Ecto neural progenitor cell (in vitro differentiated cells): ENCODE data around the gene METTL14.

Experiments
- DNase-seq: peaks from one replicate; pipeline ENCODE4 v3.0.0-alpha.2; 2018; ENCODE audit warnings: low spot score

The METTL14 gene

DNA sequence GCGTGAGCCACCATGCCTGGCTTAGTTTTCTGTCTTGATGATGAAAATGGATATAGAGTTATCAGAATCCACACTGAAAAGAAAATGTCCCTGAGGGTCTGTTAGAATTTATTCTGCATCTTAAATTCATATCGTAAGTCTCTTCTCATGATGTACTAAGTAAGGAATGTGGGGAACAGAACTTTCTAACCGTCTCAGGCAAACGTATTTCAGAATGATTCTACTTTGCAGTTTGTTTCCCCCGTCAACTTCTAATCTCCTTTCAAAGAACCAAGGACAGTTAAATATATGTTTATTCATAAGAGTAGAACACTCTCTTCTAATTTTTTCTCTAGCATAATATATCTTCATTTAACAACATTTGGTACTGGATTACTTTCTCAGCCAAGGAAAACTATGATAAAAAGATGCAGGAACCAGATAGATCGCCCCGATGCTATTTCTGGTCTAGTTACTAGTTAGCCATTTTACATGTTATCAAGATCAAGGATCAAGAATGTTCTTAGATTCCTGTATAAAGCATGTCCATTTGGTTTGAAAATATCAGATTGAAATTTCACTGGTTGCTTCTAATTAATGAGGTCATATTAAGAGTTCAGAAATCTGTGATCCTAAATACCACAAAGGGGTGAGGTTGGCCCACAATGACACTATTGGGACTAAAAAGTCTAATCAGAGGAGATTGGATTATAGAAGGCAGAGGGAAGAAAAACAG, 49.5 kb downstream of the METTL14 start:
- no peak for DNase-seq

DNA sequence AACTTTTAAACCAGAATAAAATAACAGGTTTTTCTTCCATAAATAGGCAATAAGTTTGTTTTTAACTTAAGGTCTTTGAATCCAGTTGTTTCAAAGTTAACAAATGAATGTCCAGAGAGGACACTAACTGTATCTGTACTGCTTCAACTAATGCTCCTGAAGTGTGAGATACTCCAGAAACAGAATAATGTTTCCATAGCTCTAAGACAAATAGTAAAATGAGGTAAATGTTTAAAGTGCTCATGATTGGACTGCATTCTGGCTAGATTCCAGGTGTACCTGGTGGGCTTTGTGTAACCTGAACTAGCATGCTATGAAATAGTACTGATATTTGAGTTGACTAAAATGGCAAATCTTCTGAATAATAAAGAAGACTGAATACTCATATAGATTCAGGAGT, 51.7 kb downstream of the METTL14 start:
- DNase-seq: no peak

DNA sequence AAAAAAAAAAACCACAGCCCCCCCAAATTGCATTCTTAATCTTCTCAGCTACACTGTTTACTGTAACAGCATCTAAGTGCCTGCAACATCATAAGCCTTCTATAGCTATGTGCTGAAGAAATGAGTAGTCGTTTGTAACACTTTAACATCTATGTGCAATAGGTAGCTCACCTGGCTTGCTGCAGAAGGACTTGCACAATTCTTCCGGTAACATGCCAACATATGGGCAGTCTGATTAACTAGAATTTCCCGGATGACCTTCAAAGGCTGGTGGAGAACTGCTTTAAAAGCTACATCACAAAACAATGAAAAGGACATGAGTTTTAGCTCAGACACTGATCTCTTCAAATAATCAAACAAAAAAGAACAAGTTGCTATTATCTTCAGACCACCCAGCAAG, 52.9 kb downstream of the METTL14 start:
- DNase-seq: no peak

DNA sequence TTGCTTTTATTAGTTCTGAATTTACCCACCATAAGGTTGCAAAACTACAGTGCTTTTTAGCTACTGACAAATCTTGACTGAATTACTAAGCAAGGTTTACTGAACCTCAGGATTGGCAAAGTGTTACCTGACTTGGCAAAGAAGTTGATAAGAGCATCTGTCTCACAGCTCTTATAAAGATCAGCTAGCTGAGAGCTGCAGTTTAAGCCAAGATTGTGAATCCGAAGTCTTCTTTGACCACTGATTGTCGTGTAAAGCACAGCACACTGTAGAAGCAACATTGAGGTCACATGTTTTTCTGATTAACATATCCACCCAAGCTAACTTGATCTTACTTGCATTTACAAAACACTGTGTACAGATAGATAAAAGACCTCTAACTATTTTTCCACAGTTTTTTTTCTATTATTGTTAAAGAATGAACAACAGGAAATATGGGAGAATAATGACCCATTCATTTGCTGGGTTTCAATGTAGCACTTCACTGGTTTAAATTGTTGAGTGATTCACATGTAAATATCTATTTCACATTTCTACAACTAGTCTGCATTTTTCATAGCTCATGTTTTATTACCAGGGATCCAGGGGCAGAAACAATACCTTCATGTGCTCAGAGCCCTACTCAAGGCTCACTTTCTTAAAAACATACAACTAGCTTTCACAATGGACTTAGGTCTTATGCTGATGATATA, 54.0 kb downstream of the METTL14 start:
- no peak for DNase-seq

DNA sequence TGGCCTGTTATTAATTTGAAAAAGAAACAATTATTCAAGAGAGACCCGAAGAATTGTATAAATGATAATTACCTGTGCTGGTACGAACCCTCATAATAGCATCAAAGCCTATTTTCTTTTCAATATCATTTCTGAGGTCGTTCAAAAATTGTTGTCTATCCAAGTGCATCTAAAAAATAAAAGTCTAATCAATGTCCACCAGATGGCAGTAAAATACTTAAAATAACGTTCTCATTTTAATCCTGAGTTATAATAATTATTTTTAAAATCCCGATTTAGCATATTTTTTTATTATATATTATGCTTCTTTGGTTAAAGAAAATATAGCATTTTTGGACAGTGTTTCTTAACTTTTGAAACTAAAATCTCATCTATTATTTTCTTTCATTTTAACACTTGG, 55.7 kb downstream of the METTL14 start:
- no peak for DNase-seq

DNA sequence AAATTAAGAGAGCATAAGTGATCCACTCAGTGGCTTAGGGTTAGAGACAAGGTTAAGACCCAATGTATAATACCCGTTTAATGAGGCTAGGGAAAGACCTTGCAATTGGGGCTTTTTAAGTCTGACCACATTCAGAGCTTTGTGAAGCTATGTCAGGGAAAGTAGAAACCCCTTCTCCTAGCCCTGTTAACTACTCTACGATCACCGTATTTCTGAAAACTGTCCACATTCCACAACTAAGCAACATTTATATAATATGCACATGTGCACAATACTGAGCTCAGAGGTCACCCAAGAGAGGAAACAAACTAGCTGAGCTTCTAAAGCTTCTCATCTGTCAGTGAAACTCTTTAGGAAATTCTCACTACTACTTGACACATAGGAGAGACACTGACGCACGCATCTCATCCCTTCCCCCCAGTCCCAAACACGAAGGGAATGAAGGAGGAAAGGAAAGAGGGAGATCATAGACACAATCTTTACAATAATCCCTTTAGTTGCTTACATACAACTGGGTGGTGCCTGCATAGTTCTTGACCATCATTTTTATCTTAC, 56.2 kb downstream of the METTL14 start:
- no peak for DNase-seq

DNA sequence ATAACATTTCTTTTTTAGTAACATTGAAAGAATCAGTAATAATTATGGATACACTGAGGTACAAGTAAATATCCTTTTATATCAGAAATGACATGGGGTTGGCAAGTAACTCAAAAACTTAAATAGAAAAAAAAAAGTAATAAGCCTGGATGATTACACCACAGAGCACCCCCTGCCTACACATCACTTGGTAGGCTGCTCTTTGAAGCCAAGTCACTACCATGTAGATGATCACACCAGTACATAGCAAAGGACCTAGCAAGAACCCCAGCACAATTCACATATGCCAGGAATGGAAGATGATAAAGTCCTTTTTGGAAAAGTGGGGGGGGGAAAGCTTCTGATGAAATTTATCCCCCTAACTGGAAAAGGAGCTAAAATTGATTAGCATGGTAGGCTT, 56.9 kb downstream of the METTL14 start:
- no peak for DNase-seq

DNA sequence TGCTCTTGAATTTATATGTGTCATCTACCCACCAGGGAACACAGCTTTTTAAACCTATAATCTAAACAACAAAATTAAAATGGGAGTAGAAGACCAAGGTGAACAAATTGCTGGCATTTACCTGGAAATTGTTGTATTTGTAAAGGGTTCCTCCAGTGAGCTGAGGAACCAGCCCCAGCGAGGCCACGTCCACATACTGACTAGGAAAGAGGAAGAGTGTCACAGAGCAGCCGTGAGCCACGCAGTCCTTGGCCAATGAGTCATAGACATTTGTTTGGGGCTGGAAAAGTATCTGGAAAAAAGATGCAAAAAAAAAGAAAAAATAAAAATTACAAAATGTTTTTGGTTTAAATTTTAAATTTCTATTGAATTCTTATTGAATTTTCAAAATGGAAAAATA, 58.7 kb downstream of the METTL14 start:
- DNase-seq: no peak

DNA sequence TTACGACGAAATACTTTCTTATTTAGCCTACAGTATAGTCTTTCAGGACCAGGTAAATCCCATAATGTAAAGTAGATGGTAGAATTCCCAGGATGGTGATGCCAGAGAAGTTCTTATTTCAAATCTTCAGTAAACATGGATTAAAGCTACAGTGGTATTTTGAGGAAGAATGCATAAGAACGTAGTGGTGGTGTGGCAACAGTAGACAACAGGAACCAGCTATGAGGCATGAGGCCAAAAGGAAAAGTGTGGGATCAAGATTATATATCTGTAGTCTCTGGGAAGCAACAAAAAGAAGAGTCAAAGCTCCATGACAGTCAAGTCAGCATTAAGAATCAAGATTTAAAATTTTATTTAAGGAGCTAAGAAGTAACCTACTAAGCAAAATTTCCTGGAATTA, 60.2 kb downstream of the METTL14 start:
- no peak for DNase-seq

DNA sequence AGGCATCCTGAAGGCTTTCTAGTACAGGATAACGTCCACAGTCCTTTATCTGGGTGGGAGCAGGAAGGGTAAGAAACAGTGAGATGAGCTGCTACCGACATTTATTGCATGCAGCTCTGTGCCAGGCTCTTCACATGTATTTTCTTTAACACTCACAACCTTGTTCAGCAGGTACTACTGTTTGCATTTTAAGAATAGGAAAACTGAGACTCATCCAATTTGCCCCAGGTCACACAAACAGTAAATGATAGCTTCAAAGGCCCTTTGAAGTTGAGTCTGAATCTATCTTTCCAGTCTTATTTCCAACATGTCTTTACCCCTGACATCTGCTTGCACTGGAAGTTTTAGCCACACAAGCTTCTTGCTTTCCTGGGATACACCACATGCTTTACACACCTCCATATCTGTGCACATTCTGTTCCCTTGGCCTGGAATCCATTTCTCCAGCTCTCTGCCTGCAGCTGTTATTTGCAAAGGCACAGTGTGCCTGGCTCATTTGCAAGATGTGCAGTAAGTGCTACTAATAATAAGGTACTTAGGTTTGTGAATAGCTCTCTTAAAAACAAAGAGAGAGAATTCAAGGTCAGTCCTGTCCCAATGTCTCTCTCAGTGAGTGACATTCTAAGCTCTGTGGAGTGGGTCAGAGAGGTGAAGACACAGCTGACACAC, 61.2 kb downstream of the METTL14 start:
- no peak for DNase-seq

DNA sequence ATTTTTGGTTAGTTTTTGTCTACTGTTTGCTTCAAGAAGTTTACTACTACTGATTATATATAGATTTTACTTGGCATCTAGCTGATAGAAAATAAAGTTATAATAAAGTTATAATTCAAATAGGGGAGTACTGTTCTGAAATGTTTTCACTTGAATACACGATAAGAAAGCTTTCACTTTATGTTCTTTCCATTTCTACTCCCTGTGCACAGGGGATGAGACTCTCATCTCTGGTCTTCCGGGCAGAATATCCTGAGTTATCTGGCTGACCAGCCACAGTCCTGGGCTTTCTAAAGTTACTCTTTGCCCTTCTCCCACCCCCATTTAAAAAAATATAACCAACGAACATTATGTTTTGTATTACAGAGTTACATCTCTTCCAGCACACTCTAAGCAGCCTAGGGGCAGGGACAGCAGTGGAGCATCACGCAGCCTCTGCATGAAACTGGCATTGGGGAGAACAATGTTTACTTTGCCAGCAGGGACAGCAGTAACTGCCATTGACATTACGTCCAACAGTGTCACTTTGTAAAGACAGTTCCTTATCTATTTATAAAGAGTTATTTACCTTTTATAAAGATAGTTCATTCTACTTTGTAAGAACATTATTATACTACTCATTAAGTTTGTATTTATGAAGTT, 64.3 kb downstream of the METTL14 start:
- no peak for DNase-seq

DNA sequence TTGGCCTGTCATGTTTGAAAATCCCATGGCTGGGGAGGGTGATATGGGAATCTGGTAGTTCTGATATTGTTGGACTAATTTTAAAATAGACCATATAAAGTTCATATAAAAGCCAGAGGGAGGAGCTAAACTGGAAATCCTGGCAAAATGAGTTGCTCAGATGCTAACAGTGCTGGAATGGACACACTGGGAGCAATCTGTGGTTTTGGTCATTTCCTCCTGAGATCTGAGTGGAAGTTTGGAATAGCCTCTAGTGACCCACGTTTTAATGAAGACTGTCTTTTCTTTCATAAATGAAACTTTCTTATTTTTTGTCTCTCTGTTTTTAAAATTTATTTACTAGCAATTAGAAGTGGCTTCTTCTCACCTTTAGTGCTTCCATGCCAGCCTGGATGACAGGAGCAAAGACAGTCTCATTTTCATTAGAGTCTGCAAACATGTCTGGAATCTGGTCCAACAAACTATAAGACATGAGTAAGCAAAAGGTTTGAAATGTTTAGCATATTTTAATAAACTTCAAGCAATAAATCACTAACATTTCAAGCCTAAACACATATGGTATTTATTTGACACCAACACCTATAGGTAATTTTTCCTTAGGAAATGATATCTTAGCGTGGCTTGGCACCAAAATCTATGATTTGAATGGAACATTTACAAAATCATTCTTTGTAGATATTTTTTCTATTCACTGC, 66.6 kb downstream of the METTL14 start:
- no peak for DNase-seq

DNA sequence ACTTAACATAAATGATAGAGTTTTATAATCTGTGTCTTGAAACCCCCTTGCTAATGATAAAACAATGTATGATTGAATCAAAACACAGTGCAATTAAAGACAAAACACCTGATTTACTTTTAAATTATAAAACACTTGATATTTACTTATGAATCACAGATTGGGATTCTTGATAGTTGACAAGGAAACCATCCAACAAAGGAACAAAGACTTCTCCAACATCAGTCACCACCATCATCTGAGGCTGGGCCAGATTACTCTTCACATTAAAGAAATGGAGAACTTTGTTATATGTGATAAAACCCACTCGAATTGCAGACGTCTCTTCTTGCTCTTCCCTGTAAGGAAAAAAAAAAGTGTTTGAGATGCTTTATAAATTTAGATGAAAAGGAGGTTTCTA, 67.4 kb downstream of the METTL14 start:
- DNase-seq: no peak

DNA sequence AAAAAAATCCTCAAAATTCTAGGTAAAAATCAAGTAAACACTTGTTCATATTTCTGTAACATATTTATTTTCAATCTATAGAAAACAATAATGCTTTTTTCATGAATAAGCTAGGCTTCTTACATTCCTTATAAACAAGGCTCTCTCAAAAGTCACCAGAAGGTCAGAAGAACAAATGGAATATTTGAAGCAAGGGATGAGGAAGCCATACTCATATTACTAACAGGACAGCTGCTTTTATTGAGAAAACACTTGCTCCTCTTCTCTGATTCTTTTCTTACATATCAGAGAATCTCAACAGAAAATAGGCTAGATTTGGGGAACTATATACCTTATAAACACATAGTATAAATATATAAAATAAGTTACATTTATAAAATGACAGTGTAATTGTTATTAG, 67.9 kb downstream of the METTL14 start:
- no peak for DNase-seq

DNA sequence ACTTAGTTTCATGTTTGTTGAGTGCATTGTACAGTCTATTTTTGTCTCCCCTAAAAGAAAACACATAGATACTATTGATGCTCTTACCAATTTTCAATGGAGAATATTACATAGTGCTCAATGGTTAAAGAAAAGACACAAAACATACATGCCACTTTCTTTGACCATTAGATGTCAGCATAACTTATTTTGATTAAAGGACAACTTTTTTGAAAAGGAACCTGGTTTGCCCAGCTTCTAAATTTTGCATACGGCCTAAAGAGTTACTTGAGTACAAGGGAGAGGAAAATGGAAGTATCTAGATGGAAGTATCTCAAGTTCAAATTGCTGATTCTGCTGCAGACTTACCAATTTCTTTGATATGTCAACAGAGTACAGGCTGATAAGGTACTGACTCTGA, 68.5 kb downstream of the METTL14 start:
- no peak for DNase-seq

DNA sequence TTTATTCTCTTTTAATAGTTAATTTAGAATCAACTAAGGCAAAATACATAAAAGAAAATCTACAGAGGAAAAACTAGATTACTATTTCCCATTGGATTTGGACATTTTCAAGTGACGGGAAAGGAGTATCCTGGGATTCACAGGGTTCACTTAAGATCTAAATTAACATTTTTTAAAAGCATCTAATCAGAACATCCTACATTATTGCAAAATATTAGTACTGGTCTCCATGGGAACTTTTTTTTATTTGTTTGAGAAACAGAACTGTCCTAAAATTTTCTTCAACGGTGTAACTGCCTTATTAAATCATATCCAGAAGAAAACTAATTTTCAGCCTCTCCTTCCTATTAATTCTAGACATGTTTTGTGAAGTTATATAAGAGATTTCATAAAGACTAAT, 69.7 kb downstream of the METTL14 start:
- DNase-seq: no peak

DNA sequence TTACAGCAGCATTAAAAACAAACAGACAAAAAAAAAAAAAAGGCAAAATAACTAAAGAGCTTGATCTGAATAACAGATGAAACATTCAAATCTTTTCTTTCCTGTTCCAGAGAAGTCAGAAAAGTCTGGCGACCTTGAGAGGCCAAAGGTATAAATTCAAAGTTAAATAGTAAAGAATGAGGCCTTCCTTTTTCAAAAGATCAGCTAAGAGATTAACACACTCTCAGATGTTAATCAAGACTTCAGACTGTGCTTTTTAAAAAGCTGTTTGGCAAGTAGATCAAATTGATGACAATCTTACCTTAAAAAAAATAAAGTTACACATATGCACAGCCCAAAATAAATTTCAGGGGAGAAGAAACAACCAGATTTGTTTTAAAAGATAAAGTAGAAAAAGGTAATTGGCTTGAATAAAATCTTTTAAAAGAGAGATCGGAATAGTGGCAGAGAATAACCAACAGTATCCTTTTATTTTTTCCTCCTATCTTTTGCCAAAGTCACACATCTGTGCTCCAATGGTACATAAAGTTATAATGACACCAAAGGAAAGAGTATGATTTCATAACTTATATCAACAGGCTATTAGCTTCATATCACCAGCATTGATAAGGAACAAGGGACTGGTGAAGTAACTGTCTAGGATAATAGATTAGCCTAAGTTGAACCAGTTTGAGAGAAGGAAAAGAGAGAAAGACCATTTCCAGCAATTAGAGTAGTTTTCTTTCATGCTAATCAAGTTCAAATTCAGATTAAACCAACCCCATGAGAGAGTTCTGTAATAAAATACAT, 70.4 kb downstream of the METTL14 start:
- no peak for DNase-seq

DNA sequence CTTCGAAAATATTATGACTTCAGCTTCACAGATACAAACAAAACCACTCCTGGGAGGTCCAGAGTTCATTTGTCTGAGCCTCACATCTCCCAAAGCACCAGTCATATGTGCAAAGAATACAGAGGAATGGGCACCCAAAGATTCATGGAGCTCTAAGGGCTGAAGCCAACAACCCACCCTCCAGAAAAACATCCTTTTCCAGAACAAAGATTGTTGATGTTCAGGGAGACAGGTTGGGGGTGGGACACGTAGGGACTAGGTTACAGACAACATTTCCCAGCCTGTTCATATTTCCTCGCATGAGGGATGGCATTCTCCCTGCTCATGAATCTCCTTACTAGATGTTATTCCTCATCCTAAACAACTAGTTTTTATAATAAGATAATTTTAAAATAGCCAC, 71.2 kb downstream of the METTL14 start:
- no peak for DNase-seq

DNA sequence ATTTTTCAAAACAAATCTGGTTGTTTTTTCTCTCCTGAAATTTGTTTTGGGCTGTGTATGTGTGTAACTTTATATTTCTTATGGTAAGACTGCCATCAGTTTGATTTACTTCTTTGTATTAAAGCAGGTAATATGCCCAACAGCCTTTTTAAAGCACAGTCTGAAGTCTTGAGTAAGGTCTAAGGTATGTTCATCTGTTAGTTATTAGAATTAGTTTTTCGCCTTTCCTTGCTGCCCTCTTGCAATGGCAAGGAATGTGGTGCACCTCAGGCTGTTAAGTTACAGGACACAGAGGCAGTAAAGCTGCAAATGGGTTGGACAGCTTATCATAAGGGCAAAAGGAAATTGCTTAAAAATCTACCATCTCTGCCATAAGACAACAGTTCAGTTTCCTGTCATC, 71.8 kb downstream of the METTL14 start:
- DNase-seq: no peak

DNA sequence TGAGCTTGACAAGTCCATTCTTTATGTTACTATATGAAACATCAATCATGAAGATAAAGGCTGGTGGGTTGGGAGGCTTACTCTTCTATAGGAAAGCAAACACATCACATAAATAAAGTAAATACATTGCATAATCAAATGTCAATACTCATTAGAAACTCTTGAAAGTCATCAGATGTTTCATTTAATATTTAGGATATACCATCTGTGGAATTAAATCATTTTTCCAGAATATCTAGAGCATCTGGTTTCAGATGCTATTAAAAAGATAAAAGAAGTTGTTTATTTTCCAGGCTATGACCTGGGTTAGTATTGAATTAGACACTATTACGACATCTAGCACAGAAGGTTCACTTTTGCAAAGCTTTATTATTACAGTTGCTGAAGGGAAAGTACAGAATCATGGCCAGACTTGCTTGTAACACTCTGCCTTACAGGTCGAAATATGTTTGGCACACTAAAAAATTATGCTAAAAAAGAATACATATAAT, 72.6 kb downstream of the METTL14 start:
- DNase-seq: no peak

DNA sequence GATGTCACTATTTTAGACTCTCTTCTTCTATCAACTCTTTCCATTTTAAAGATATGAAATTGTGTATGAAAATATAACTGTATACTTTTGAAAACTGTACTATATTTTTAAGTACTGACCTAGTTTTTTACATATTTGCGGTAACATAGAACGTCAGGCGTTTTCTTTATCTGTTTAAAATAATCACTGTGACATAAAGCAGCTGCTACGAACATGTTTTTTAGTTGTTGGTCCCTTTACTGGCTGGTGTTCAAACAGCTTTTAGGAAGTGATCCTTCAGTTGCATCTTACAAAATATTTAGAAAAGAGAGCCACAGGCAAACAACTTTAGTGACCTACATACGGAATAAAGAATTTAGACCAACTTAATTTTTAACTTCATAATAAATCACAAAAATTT, 73.1 kb downstream of the METTL14 start:
- DNase-seq: no peak
